GM12892 (cell line): ENCODE measurements around the gene POLR2H.

Experiments
- POLR2A ChIP-seq: IDR thresholded peaks from 2 replicates; pipeline ENCODE4 v1.6.1; 2011; ENCODE audit warnings: low read depth, low read length, control low read depth
- POLR2AphosphoS5 ChIP-seq: IDR thresholded peaks from 2 replicates; pipeline ENCODE4 v1.6.1; 2011; ENCODE audit warnings: low read depth, low read length, control low read depth
- TAF1 ChIP-seq: IDR thresholded peaks from 2 replicates; pipeline ENCODE4 v1.6.1; 2011; ENCODE audit warnings: low read depth, mild to moderate bottlenecking, control low read depth, low read length, borderline replicate concordance

DNA sequence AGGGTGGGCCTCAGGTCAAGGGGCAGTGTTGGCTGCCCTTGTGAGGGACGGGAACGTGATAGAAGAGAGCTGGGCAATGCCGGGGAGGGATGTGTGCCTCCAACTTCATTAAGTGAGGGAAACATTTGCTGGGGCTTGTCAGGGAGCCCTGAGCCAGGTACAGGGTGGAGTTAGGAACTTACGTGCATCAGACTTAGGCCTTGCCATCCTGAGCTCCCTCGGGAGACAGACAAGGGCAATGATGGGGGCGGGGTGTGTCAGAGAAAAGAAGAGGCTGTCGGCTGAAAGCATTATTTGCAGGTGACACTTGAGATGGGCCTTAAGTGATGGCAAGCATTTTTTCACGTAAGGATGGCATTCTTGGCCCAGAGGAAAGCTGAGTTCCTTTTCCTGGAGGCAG, 22.5 kb upstream of the POLR2H start:
- TF ChIP-seq TAF1 (no peak), POLR2AphosphoS5 (no peak), POLR2A (no peak)
